Muscle of leg (tissue), 11 donors: ENCODE data around the gene SPINK8. TPM values are rescaled to one million over a fixed set of nuclear protein-coding genes. Genes with fewer than 3 reads are reported as not detected.
"Not testable (repeated sequence)": the region's sequence is repeated elsewhere in the genome, so short reads cannot be mapped to it uniquely, and the experiment has no call there.

Experiments used
- DNase-seq: peaks from one replicate; pipeline ENCODE4 v3.0.0; 2013
- H3K27ac ChIP-seq: one replicate; pipeline ENCODE4 v1.5.1; 2013; ENCODE audit warnings: mild to moderate bottlenecking, low read length, control low read depth
- H3K27me3 ChIP-seq: one replicate; pipeline ENCODE4 v1.6.1; 2013; ENCODE audit warnings: low read length; ENCODE audit not compliant: control insufficient read depth, insufficient read depth
- H3K36me3 ChIP-seq: one replicate; pipeline ENCODE4 v1.6.1; 2013; ENCODE audit warnings: low read length; ENCODE audit not compliant: control insufficient read depth, insufficient read depth
- H3K4me1 ChIP-seq: one replicate; pipeline ENCODE4 v1.6.1; 2013; ENCODE audit warnings: low read length; ENCODE audit not compliant: control insufficient read depth, insufficient read depth
- H3K4me3 ChIP-seq: one replicate; pipeline ENCODE4 v1.5.1; 2013; ENCODE audit warnings: low read length, control low read depth
- H3K9me3 ChIP-seq: replicated peaks from 2 replicates; pipeline ENCODE4 v1.6.1; 2013; ENCODE audit warnings: low read depth, low read length; ENCODE audit not compliant: control insufficient read depth
- WGBS: methylation state at CpG from one replicate; pipeline ENCODE4 v1.1.5; 2013; ENCODE audit warnings: missing lambda C conversion rate; ENCODE audit not compliant: insufficient coverage; 5-methylcytosine and 5-hydroxymethylcytosine counted together
- polyA plus RNA-seq, 8 donors: library from polyadenylated mRNA; unstranded; fragments of 120-200 nt; gene quantifications; one replicate each; pipeline versions ENCODE4 v1.2.1 to v1.2.3, GENCODE V29; 2013; ENCODE audit warnings: inconsistent platforms in 1 of 8, low replicate concordance in 1 of 8; ENCODE audit not compliant: insufficient read length in 8 of 8, insufficient read depth in 1 of 8
- total RNA-seq: library from RNA; stranded (reverse); fragments of 120-200 nt; gene quantifications from one replicate; pipeline ENCODE4 v1.2.4, GENCODE V29; 2013

SPINK8 gene
- total and polyA plus RNA-seq, 9 donors = 0.49 TPM; not detected in 8

DNA sequence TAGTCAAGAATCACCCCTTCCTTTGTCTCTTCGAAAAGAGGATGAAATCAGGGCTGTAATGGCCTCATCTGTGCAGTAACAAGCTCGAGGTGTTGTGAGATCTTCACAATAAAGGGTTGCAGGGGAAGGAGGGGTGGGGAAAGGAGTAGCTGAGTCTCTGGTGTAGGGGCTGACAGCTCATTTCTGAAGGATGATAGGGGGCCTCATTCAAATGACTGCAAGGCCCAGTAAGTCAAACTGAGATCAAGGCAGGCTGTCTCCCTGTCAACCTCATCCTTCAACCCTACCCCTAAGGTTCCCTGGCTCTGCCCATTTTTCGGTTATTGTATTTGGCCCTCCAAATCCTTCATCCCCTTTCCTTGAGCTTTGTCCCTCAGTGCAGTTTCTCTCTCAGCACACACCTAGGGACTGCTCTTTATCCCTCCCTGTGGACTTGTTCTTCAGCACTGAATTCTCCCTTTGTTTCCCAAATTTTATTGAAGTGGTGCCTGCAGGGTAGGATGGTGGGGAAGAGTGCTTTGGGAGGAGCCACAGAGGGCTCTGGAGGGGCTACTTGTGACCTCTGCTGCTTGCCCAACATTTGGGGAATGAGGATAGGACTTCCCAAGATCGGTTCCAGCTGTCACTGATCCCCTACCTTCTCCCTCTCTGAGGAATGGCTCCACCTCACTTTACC, 54.4 kb downstream of the SPINK8 start:
- Histone ChIP-seq H3K36me3 (no peaks in the 10 kb centered on the region), H3K9me3 (no peaks in the 10 kb centered on the region), H3K27ac (no peak overlapping the region), H3K4me1 (no peaks in the 10 kb centered on the region), H3K27me3 (no peaks in the 10 kb centered on the region), H3K4me3 (no peak overlapping the region)
- WGBS = 60% methylated on average over 3 of the region's 4 CpGs
- no peak for DNase-seq

DNA sequence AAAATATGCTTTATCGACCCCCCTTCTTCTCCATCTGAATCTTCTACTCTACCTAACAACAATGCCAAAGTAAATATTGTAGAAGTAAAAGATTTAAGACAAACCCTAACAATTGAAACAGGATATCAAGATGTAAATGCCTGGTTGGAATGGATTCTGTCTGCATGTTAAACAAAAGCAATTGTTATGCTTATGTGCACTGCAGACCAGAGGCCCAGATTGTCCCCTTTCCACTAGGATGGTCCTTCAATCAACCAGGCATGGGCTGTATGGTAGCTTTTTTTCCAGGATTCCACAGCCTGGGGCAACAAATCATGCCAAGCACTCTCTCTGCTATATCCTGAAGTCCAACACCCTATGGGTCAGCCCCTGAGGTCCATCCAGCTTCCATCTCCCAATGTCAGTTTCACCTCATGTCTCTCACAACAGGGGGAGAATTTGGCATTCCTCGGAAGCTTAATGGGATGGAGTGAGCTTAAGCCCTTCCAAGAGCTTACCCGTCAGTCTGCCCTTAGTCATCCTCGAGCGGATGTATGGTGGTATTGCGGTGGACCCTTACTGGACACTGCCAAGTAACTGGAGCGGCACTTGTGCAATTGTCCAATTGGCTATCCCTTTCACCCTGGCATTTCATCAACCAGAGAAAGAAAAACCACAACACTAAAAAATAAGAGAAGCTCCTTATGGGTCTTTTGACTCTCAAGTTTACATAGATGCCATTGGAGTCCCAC, 56.4 kb downstream of the SPINK8 start:
- no peak overlapping the region for H3K4me3 ChIP-seq
- H3K9me3 ChIP-seq = no peaks in the 10 kb centered on the region
- no peak overlapping the region for H3K27ac ChIP-seq
- WGBS = 83% methylated on average over 1 of the region's 7 CpGs
- no peaks in the 10 kb centered on the region for H3K4me1 ChIP-seq
- H3K27me3 ChIP-seq = no peaks in the 10 kb centered on the region
- no peaks in the 10 kb centered on the region for H3K36me3 ChIP-seq
- DNase-seq = no peak

DNA sequence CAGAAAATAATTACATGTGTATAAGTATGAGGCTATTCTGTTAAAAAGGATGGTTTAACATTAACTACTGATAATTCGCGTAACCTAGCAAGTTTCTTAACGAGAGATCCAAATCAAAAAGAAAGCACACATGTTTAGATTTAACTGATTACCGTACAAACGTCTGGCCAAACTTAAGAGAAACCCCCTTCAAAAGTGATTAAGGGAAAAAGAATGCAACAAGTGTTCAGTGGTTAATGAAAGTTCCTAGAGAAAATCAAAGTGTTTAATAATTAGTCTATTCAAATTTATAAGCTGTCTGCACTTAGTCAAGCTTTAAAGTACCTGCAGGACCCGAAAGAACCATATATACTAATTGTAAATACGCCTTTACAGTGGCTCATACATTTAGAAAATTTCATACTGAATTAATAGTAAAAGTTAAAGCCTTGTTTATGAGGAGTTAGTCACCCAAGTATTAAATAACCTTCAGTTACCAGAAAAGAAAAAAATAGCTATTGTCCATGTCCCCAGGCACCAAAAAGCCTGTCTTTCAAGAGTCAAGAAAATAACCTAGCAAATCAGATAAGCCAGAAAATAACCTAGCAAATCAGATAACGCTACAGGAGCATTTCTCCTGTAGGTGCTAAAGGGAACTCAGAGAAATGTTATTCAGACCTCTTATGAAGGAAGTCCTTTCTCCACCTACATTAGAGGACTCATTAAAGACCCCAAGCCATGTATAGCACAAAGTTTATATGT, 58.0 kb downstream of the SPINK8 start:
- Histone ChIP-seq H3K36me3 (peaks cover 2% of the 10 kb centered on the region), H3K4me1 (no peaks in the 10 kb centered on the region), H3K27me3 (no peaks in the 10 kb centered on the region), H3K9me3 (no peaks in the 10 kb centered on the region), H3K4me3 (no peak overlapping the region), H3K27ac (no peak overlapping the region)
- no CpG with 5 or more reads among the region's 8 CpGs for WGBS
- no peak for DNase-seq

DNA sequence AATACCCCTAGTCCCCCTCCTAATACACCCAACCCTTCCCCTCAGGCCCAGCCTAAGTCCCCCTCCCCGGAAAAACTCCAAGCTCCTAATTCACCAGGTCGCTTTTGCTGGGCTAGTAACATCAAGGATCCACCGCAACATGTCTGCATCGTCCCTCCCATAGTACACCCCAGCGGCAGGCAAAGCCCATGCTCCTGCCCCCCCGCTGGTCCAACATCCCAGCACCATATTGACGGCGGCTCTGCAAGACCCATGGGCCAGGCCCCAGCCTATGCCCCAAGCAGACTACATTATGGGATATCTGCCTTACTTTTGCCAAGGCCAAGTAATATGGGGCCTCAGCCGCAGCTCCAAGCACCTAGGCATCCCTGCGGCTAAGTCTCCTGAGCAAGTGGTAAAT, 59.0 kb downstream of the SPINK8 start:
- Histone ChIP-seq H3K27ac (no peak overlapping the region), H3K36me3 (peaks cover 3% of the 10 kb centered on the region), H3K27me3 (no peaks in the 10 kb centered on the region), H3K4me1 (no peaks in the 10 kb centered on the region), H3K4me3 (no peak overlapping the region), H3K9me3 (no peaks in the 10 kb centered on the region)
- DNase-seq = no peak
- WGBS = 90% methylated on average over 9 of the region's 10 CpGs

DNA sequence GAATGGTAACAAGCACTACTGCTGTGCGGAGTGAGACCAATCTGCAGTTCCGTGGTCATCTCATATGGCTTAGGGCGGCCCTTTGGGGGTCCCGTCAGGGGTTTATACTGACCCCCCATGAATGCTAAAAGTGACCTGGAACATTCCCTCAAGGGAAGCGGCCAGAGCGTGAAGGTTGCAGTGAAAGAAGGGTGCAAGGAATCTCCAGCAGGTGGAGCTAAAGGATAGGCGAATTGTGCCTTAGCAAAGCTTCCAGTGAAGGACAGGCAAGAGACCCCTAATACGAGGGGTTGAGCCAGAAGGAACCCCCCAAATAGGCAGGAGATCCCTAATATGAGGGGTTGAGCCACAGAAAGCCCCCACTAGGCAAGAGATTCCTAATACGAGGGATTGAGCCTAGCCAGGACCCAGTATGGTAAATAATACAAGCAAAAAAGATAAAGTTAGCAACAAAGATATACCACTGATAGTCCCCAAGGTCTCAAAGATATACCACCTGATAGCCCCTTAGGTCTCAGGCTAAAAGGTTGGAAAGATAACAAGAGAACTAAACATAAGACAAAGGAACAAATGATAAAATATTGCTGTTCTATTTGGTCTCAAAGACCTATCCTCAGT, 59.8 kb downstream of the SPINK8 start:
- H3K27ac ChIP-seq = no peak overlapping the region
- no peaks in the 10 kb centered on the region for H3K4me1 ChIP-seq
- no peaks in the 10 kb centered on the region for H3K9me3 ChIP-seq
- DNase-seq = peak; percentile 68
- no peak overlapping the region for H3K4me3 ChIP-seq
- no peaks in the 10 kb centered on the region for H3K27me3 ChIP-seq
- WGBS = 4% methylated on average over 3 of the region's 9 CpGs
- peaks cover 7% of the 10 kb centered on the region for H3K36me3 ChIP-seq

GRCh38 chr3:48271763-48272498, 61.5 kb downstream of the SPINK8 start:
- Histone ChIP-seq H3K27ac (no peak overlapping the region), H3K4me1 (no peaks in the 10 kb centered on the region), H3K4me3 (no peak overlapping the region), H3K36me3 (peaks cover 10% of the 10 kb centered on the region), H3K27me3 (no peaks in the 10 kb centered on the region), H3K9me3 (no peaks in the 10 kb centered on the region)
- 95% methylated on average over 33 of the region's 38 CpGs for WGBS
- no peak for DNase-seq

- DNase-seq, H3K4me3 ChIP-seq, H3K9me3 ChIP-seq, H3K4me1 ChIP-seq, H3K27me3 ChIP-seq, H3K27ac ChIP-seq: not testable (repeated sequence)
- H3K36me3 ChIP-seq = peaks cover 12% of the 10 kb centered on the region
- 92% methylated on average over 8 of the region's 10 CpGs for WGBS
Measured at GRCh38 chr3:48271223-48271622, 62.2 kb downstream of the SPINK8 start.

- Histone ChIP-seq H3K9me3 (no peaks in the 10 kb centered on the region), H3K27me3 (no peaks in the 10 kb centered on the region), H3K27ac (no peak overlapping the region), H3K4me3 (no peak overlapping the region), H3K4me1 (no peaks in the 10 kb centered on the region), H3K36me3 (peaks cover 15% of the 10 kb centered on the region)
- 83% methylated on average over 2 of the region's 2 CpGs for WGBS
- DNase-seq = no peak
Measured at GRCh38 chr3:48270306-48270705, 63.2 kb downstream of the SPINK8 start.

DNA sequence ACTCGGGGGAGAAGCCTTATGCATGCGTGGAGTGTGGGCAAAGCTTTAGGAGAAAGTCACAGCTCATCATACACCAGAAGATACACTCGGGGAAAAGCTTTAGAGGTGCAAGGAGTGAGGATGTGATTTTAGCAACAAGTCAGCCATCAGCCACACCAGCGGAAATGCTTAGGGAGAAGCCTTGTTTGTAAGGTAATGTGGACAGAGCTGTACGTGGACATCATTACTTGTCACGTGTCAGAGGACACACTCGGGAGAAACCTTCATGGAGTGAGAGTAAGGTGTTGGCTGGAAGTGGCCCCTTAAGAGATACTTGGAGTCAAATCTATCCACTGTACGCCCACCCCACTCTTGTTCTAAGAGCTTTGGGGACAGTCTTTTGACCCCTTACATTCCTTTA, 63.9 kb downstream of the SPINK8 start:
- H3K4me3 ChIP-seq = no peak overlapping the region
- no peaks in the 10 kb centered on the region for H3K9me3 ChIP-seq
- H3K27me3 ChIP-seq = no peaks in the 10 kb centered on the region
- H3K4me1 ChIP-seq = no peaks in the 10 kb centered on the region
- H3K27ac ChIP-seq = no peak overlapping the region
- H3K36me3 ChIP-seq = peaks cover 15% of the 10 kb centered on the region
- no peak for DNase-seq
- WGBS = 89% methylated on average over 1 of the region's 8 CpGs
